Measurements from ENCODE around the gene DRG1.
"Not testable (repeated sequence)": the region's sequence is repeated elsewhere in the genome, so short reads cannot be mapped to it uniquely, and the experiment has no call there.

The DRG1 gene

GRCh38 chr22:31363885-31364465 is 35.4 kb upstream of the DRG1 start:
- Mint-ChIP-seq H3K9me3 (no peaks in the 10 kb centered on the region), H3K4me3 (no peak overlapping the region), H3K4me1 (no peaks in the 10 kb centered on the region), H3K36me3 (ENCODE audit: low read depth) (no peaks in the 10 kb centered on the region), H3K27ac (no peak overlapping the region), H3K27me3 (ENCODE audit: low read depth, poor library complexity) (peaks cover 17% of the 10 kb centered on the region)
- no peak for TF ChIP-seq CTCF (IDR thresholded peaks at IDR 0.05)
- no peak for DNase-seq

- H3K9me3 Mint-ChIP-seq = no peaks in the 10 kb centered on the region
- H3K4me1 Mint-ChIP-seq = no peaks in the 10 kb centered on the region
- no peak overlapping the region for H3K27ac Mint-ChIP-seq
- no peaks in the 10 kb centered on the region for H3K36me3 Mint-ChIP-seq (ENCODE audit: low read depth)
- no peak overlapping the region for H3K4me3 Mint-ChIP-seq
- DNase-seq = no peak
- TF ChIP-seq CTCF (IDR thresholded peaks at IDR 0.05) = no peak
- H3K27me3 Mint-ChIP-seq (ENCODE audit: low read depth, poor library complexity) = peaks cover 18% of the 10 kb centered on the region
These were observed 32.0 kb upstream of the DRG1 start for GRCh38 chr22:31367426-31367825.

- H3K4me1 Mint-ChIP-seq = no peaks in the 10 kb centered on the region
- no peak overlapping the region for H3K4me3 Mint-ChIP-seq
- no peaks in the 10 kb centered on the region for H3K9me3 Mint-ChIP-seq
- H3K27ac Mint-ChIP-seq = peak overlapping the region; percentile 69
- TF ChIP-seq CTCF (IDR thresholded peaks at IDR 0.05) = no peak
- H3K27me3 Mint-ChIP-seq (ENCODE audit: low read depth, poor library complexity) = peaks cover 16% of the 10 kb centered on the region
- H3K36me3 Mint-ChIP-seq (ENCODE audit: low read depth) = no peaks in the 10 kb centered on the region
- no peak for DNase-seq
These were observed 21.8 kb upstream of the DRG1 start for GRCh38 chr22:31377612-31378011.

- no peak for DNase-seq
These were observed 21.3 kb upstream of the DRG1 start for GRCh38 chr22:31378123-31378522.

GRCh38 chr22:31378651-31379050 is 20.8 kb upstream of the DRG1 start:
- not testable (repeated sequence) for H3K27ac Mint-ChIP-seq; DNase-seq; H3K9me3 Mint-ChIP-seq; H3K4me3 Mint-ChIP-seq; H3K4me1 Mint-ChIP-seq; H3K36me3 Mint-ChIP-seq (ENCODE audit: low read depth)
- H3K27me3 Mint-ChIP-seq (ENCODE audit: low read depth, poor library complexity) = peaks cover 19% of the 10 kb centered on the region

More at GRCh38 chr22:31378123-31378522, 21.3 kb upstream of the DRG1 start:
- Mint-ChIP-seq H3K27ac (peak overlapping the region; percentile 51), H3K36me3 (ENCODE audit: low read depth) (no peaks in the 10 kb centered on the region), H3K27me3 (ENCODE audit: low read depth, poor library complexity) (peaks cover 16% of the 10 kb centered on the region), H3K4me1 (no peaks in the 10 kb centered on the region), H3K9me3 (no peaks in the 10 kb centered on the region), H3K4me3 (no peak overlapping the region)
- no peak for TF ChIP-seq CTCF (IDR thresholded peaks at IDR 0.05)

GRCh38 chr22:31393893-31394292 is 5.5 kb upstream of the DRG1 start:
- peaks cover 5% of the 10 kb centered on the region for H3K9me3 Mint-ChIP-seq
- DNase-seq = no peak
- H3K36me3 Mint-ChIP-seq (ENCODE audit: low read depth) = no peaks in the 10 kb centered on the region
- no peak for TF ChIP-seq CTCF (IDR thresholded peaks at IDR 0.05)
- H3K4me3 Mint-ChIP-seq = no peak overlapping the region
- H3K4me1 Mint-ChIP-seq = peaks cover 14% of the 10 kb centered on the region
- H3K27me3 Mint-ChIP-seq (ENCODE audit: low read depth, poor library complexity) = peaks cover 15% of the 10 kb centered on the region
- H3K27ac Mint-ChIP-seq = no peak overlapping the region
